ENCODE data around the gene DGLUCY.

The DGLUCY gene

GRCh38 chr14:91116913-91117588 lies 3.2 kb downstream of the DGLUCY start (continued):
- TF ChIP-seq PRDM1 (tag by site-specific recombination; IDR thresholded peaks at IDR 0.05) = no peak
- TF ChIP-seq ZNF645 (tag by site-specific recombination; IDR thresholded peaks at IDR 0.05) = no peak

GRCh38 chr14:91117960-91118359 lies 4.1 kb downstream of the DGLUCY start:
- Histone ChIP-seq H3K36me3 (ENCODE audit: control insufficient read depth in 2 of 2, insufficient read depth in 1 of 2, low read length in 2 of 2) (no peaks in the 10 kb centered on the region), H3K4me1 (ENCODE audit: control insufficient read depth, insufficient read depth, low read length) (peaks cover 21% of the 10 kb centered on the region), H3K27ac (ENCODE audit: extremely low read depth, low read depth, low read length) (no peak overlapping the region), H3K9me3 (ENCODE audit: control insufficient read depth, insufficient read depth, low read depth, low read length) (no peaks in the 10 kb centered on the region), H3K4me3 (ENCODE audit: low read depth, low read length) (no peak overlapping the region)
- CTCF ChIA-PET = interaction anchor here (0.7 to 1.2 kb wide), 2 partner anchors 55 to 214 kb away, joined by 4 to 6 read pairs; no protein-coding TSS in a partner anchor
- TF ChIP-seq MEIS1 (CRISPR knock-in tag; IDR thresholded peaks at IDR 0.05; ENCODE audit: borderline replicate concordance) (no peak), ZNF335 (tag by site-specific recombination; conservative IDR thresholded peaks at IDR 0.05) (no peak), ZEB2 (tag by site-specific recombination; IDR thresholded peaks at IDR 0.05) (no peak), KLF8 (tag by site-specific recombination; IDR thresholded peaks at IDR 0.05) (no peak), ZFP69B (tag by site-specific recombination; IDR thresholded peaks at IDR 0.05) (no peak), ZNF600 (tag by site-specific recombination; IDR thresholded peaks at IDR 0.05) (no peak), ZNF24 (tag by site-specific recombination; IDR thresholded peaks at IDR 0.05) (no peak), ZNF280C (tag by site-specific recombination; IDR thresholded peaks at IDR 0.05) (no peak), ZNF530 (tag by site-specific recombination; IDR thresholded peaks at IDR 0.05; ENCODE audit: low read depth) (no peak), ZBTB44 (tag by site-specific recombination; IDR thresholded peaks at IDR 0.05) (no peak), KLF10 (tag by site-specific recombination; IDR thresholded peaks at IDR 0.05) (no peak), RBAK (tag by site-specific recombination; IDR thresholded peaks at IDR 0.05) (no peak), ZNF747 (tag by site-specific recombination; IDR thresholded peaks at IDR 0.05) (no peak), ZNF16 (tag by site-specific recombination; IDR thresholded peaks at IDR 0.05; ENCODE audit: low read depth) (no peak), SP7 (tag by site-specific recombination; IDR thresholded peaks at IDR 0.05) (no peak)
- POLR2A ChIA-PET = no interaction called here

GRCh38 chr14:91118511-91119068 lies 4.7 kb downstream of the DGLUCY start:
- CTCF ChIA-PET = interaction anchor here (1.0 to 1.2 kb wide), 2 partner anchors 55 to 58 kb away, joined by 4 read pairs; no protein-coding TSS in a partner anchor
- POLR2A ChIA-PET = no interaction called here
- H3K36me3 ChIP-seq (ENCODE audit: control insufficient read depth in 2 of 2, insufficient read depth in 1 of 2, low read length in 2 of 2) = no peaks in the 10 kb centered on the region; a peak in 1 of 3 replicates
- TF ChIP-seq KLF17 (tag by site-specific recombination; IDR thresholded peaks at IDR 0.05) (no peak), ZNF548 (tag by site-specific recombination; IDR thresholded peaks at IDR 0.05) (no peak), OVOL3 (tag by site-specific recombination; IDR thresholded peaks at IDR 0.05) (no peak), ZEB2 (tag by site-specific recombination; IDR thresholded peaks at IDR 0.05) (no peak), ZNF621 (tag by site-specific recombination; IDR thresholded peaks at IDR 0.05) (no peak), BCL6B (tag by site-specific recombination; IDR thresholded peaks at IDR 0.05) (no peak), SP7 (tag by site-specific recombination; IDR thresholded peaks at IDR 0.05) (no peak), ZNF221 (tag by site-specific recombination; IDR thresholded peaks at IDR 0.05; ENCODE audit: borderline replicate concordance) (no peak), ZNF24 (tag by site-specific recombination; IDR thresholded peaks at IDR 0.05) (no peak)

More at GRCh38 chr14:91118511-91119068, 4.7 kb downstream of the DGLUCY start:
- no peaks in the 10 kb centered on the region for H3K9me3 ChIP-seq (ENCODE audit: control insufficient read depth, insufficient read depth, low read depth, low read length)
- no peak overlapping the region for H3K4me3 ChIP-seq (ENCODE audit: low read depth, low read length)
- H3K4me1 ChIP-seq (ENCODE audit: control insufficient read depth, insufficient read depth, low read length) = peaks cover 19% of the 10 kb centered on the region
- no peak overlapping the region for H3K27ac ChIP-seq (ENCODE audit: extremely low read depth, low read depth, low read length)
